ENCODE data around the gene RSPH3. TPM values are rescaled to one million over a fixed set of nuclear protein-coding genes. Genes with fewer than 3 reads are reported as not detected.

RSPH3 gene
- total RNA-seq, 2 donors from 2014 or later = 5.3 to 7.0 TPM

DNA sequence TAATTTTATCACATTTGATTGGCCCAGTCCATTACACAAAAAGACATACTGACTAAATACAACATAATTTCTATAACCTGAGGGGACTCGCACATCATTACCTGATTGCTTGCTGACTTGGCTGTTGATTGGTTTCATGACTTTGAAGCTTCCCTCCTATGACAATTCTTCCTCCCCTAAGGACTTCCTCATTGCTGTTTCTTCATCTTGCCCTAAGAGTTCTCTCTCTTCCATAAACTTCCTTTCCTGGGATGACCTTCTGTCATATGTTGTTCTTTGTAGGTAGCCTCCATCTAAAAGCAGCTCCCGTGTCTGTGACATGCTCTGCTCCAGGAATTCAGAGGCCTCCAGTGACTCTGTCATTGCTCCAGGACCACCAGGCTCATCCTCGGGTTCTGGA is 22.6 kb downstream of the RSPH3 start:
- 81 to 83% methylated on average over 3 of the region's 3 CpGs for WGBS, 2 donors
- DNase-seq = no peak
- Histone ChIP-seq H3K4me1 (no peaks in the 10 kb centered on the region), H3K36me3 (replicated peaks in 1 of 2; ENCODE audit: insufficient read depth in 1 of 2, low read depth in 2 of 2) (peaks cover 0 to 13% of the 10 kb centered on the region in 2 donors), H3K9me3 (no peaks in the 10 kb centered on the region), H3K27ac (no peak overlapping the region), H3K4me3 (no peak overlapping the region), H3K27me3 (no peaks in the 10 kb centered on the region)
- no peak for ATAC-seq
- TF ChIP-seq, protein P1, sequence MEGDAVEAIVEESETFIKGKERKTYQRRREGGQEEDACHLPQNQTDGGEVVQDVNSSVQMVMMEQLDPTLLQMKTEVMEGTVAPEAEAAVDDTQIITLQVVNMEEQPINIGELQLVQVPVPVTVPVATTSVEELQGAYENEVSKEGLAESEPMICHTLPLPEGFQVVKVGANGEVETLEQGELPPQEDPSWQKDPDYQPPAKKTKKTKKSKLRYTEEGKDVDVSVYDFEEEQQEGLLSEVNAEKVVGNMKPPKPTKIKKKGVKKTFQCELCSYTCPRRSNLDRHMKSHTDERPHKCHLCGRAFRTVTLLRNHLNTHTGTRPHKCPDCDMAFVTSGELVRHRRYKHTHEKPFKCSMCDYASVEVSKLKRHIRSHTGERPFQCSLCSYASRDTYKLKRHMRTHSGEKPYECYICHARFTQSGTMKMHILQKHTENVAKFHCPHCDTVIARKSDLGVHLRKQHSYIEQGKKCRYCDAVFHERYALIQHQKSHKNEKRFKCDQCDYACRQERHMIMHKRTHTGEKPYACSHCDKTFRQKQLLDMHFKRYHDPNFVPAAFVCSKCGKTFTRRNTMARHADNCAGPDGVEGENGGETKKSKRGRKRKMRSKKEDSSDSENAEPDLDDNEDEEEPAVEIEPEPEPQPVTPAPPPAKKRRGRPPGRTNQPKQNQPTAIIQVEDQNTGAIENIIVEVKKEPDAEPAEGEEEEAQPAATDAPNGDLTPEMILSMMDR (IDR thresholded peaks at IDR 0.05) = no peak
- no peak for TF ChIP-seq POLR2A (IDR thresholded peaks at IDR 0.05)
- intact Hi-C loops (cut with DNase I) = loop anchor here (10.0 kb wide), 1 partner anchor 193 kb away; no protein-coding TSS in a partner anchor

DNA sequence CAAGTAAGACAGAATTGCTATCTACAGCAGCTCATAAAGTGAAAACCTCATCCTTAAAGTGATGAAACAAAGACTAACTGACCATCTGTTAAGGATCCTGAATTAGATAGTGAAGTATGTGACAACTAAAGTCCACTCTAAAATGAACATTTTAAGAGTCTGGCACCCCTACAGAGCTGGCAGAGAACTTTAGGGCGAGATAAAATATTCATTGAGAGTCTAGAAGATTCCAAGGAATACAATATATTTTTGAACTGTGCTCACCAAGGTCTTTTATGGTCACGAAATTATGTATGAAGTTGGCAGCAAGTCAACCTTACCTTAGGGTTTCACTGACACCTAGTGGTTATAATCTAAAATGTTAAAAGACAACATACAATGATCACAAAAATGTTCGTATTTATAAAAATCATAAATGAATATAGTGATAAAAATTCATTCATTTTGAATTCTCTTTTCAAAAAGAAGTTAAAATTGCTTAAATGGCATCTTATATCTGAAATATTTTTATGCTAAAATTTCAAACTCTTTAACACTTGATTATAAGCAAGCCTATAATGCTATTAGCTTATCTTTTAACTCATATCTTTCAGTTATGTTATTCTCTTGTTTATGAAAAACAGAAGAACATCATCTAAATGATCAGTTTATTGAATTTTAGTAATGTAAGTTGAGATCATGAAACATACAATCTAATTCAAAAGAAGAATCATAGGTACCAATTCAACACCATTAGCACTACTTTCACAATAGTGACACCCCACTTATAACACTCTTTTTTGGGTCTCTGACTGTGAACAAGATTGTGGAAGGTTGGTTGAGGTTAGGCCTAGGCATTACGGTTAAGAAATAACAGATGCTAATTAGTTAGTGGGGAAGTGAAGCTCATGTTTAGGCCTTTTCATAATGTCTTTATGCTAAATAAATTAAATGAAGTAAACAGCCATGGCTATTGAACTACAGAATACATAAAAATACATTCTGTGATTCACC is 27.5 kb downstream of the RSPH3 start:
- ATAC-seq (peak; percentile 75), DNase-seq (no peak)
- no peak for TF ChIP-seq POLR2A (IDR thresholded peaks at IDR 0.05)
- TF ChIP-seq, protein P1 (IDR thresholded peaks at IDR 0.05) = peak in 6 of 7 experiments; percentile 33 to 78 (median 68)
- whole genome bisulfite sequencing, 2 donors = 14 to 16% methylated on average over 4 of the region's 4 CpGs
- intact Hi-C loops (cut with DNase I) = loop anchor here (5.0 to 10.0 kb wide), 2 partner anchors 188 to 255 kb away; no protein-coding TSS in a partner anchor
- Histone ChIP-seq H3K4me1 (peaks cover 3% of the 10 kb centered on the region), H3K36me3 (replicated peaks in 1 of 2; ENCODE audit: insufficient read depth in 1 of 2, low read depth in 2 of 2) (peaks cover 0 to 11% of the 10 kb centered on the region in 2 donors), H3K27me3 (no peaks in the 10 kb centered on the region), H3K27ac (no peak overlapping the region), H3K9me3 (no peaks in the 10 kb centered on the region), H3K4me3 (no peak overlapping the region)

- ATAC-seq (no peak), DNase-seq (peak in 1 of 4 donors; percentile 31)
- TF ChIP-seq POLR2A (IDR thresholded peaks at IDR 0.05) = no peak
- TF ChIP-seq, protein P1 (IDR thresholded peaks at IDR 0.05) = no peak
- no peaks in the 10 kb centered on the region for H3K9me3 ChIP-seq
- peaks cover 3% of the 10 kb centered on the region for H3K4me1 ChIP-seq
- intact Hi-C loops (cut with DNase I) = loop anchor here (5.0 to 10.0 kb wide), 2 partner anchors 186 to 253 kb away; no protein-coding TSS in a partner anchor
- no peak overlapping the region for H3K4me3 ChIP-seq
- no peaks in the 10 kb centered on the region for H3K27me3 ChIP-seq
- H3K36me3 ChIP-seq (replicated peaks in 1 of 2; ENCODE audit: insufficient read depth in 1 of 2, low read depth in 2 of 2) = peaks cover 0 to 3% of the 10 kb centered on the region in 2 donors
- WGBS, 2 donors = 63 to 64% methylated on average over 6 of the region's 6 CpGs
- H3K27ac ChIP-seq = no peak overlapping the region
Measured at GRCh38 chr6:158970640-158971275, 29.2 kb downstream of the RSPH3 start.

DNA sequence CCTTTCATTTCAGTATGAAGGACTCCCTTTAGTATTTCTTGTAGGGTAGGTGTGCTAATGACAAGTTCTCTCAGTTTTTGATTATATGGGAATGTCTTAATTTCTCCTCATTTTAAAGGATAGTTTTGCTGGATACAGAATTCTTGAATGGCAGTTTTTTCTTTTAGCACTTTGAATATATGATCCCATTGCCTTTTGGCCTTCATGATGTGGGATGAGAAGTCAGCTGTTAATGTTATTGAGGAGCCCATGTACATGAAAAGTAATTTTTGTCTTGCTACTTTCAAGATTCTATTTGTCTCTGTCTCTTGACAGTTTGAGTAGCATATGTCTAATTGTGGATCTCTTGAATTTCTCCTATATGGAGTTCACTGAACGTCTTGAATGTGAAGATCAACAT is 30.9 kb downstream of the RSPH3 start:
- peaks cover 3% of the 10 kb centered on the region for H3K4me1 ChIP-seq
- no peaks in the 10 kb centered on the region for H3K27me3 ChIP-seq
- H3K4me3 ChIP-seq = no peak overlapping the region
- no peaks in the 10 kb centered on the region for H3K9me3 ChIP-seq
- no peak for DNase-seq
- ATAC-seq = no peak
- 91 to 92% methylated on average over 1 of the region's 1 CpG for WGBS, 2 donors
- intact Hi-C loops (cut with DNase I) = no loop called here
- no peaks in the 10 kb centered on the region for H3K36me3 ChIP-seq (replicated peaks in 1 of 2; ENCODE audit: insufficient read depth in 1 of 2, low read depth in 2 of 2)
- TF ChIP-seq, protein P1 (IDR thresholded peaks at IDR 0.05) = no peak
- H3K27ac ChIP-seq = no peak overlapping the region
